ENCODE results near the gene STUB1.

The STUB1 gene

DNA sequence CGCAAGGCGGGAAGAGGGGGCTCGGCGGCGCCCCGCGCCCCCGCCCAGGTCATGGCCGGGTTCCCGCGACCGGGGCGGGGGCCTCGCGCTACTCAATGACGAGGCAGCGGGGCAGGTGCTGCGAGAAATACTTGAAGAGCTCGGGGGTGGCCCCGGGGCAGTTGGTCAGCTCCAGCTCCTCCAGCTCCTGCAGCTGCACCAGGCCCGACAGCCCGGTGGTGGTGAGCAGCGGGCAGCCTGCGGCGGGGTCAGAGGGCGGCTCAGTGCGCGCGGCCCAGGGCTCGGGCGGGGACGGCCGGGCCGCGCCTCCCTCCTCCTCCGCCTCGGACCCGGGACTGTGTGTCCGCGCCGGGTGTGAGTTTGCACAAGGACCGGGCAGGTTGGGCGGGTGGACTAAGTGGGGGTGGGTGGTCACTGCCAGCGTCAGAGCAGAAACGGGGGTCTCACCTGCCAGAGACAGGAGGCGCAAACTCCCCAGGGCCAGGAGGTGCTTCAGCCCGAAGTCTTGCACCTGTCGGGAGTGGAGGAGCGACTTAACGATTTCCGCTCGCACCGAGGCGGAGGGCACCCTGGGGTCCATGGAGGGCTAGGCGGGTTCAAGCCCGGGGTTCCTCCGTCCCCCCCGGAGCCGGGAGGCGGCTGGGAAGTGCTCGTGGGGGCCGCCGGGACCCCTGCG, 14.1 kb downstream of the STUB1 start:
- H3K4me3 ChIP-seq (ENCODE audit: low read depth in 1 of 2, low read length in 2 of 2) = no peak overlapping the region
- no peaks in the 10 kb centered on the region for H4K20me1 ChIP-seq (ENCODE audit: insufficient read depth, low read length)
- H2AFZ ChIP-seq (ENCODE audit: low read depth, low read length) = no peak overlapping the region
- H3K27me3 ChIP-seq (ENCODE audit: insufficient read depth, low read length, poor library complexity) = no peaks in the 10 kb centered on the region
- no peak overlapping the region for H3K27ac ChIP-seq (ENCODE audit: low read length)
- peaks cover 7% of the 10 kb centered on the region for H3K79me2 ChIP-seq (ENCODE audit: insufficient read depth, low read length)
- no peaks in the 10 kb centered on the region for H3K9me3 ChIP-seq (ENCODE audit: insufficient read depth, low read length, severe bottlenecking)
- no peak overlapping the region for H3K4me2 ChIP-seq (ENCODE audit: insufficient read depth, low read length)
- peaks cover 12% of the 10 kb centered on the region for H3K4me1 ChIP-seq (ENCODE audit: insufficient read depth, low read length)
- no peaks in the 10 kb centered on the region for H3K36me3 ChIP-seq (ENCODE audit: insufficient read depth, low read length)
- ATAC-seq (ENCODE audit: insufficient read depth, low read depth) (no peak), DNase-seq (no peak)
- TF ChIP-seq, protein P1, sequence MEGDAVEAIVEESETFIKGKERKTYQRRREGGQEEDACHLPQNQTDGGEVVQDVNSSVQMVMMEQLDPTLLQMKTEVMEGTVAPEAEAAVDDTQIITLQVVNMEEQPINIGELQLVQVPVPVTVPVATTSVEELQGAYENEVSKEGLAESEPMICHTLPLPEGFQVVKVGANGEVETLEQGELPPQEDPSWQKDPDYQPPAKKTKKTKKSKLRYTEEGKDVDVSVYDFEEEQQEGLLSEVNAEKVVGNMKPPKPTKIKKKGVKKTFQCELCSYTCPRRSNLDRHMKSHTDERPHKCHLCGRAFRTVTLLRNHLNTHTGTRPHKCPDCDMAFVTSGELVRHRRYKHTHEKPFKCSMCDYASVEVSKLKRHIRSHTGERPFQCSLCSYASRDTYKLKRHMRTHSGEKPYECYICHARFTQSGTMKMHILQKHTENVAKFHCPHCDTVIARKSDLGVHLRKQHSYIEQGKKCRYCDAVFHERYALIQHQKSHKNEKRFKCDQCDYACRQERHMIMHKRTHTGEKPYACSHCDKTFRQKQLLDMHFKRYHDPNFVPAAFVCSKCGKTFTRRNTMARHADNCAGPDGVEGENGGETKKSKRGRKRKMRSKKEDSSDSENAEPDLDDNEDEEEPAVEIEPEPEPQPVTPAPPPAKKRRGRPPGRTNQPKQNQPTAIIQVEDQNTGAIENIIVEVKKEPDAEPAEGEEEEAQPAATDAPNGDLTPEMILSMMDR (IDR thresholded peaks at IDR 0.05; ENCODE audit: borderline replicate concordance, extremely low read depth, low read length, poor library complexity, severe bottlenecking) = no peak
- no peak for TF ChIP-seq EZH2 (IDR thresholded peaks at IDR 0.05; ENCODE audit: borderline replicate concordance, low read depth, low read length, severe bottlenecking)
- H3K9ac ChIP-seq (ENCODE audit: low read depth, low read length) = no peak overlapping the region

DNA sequence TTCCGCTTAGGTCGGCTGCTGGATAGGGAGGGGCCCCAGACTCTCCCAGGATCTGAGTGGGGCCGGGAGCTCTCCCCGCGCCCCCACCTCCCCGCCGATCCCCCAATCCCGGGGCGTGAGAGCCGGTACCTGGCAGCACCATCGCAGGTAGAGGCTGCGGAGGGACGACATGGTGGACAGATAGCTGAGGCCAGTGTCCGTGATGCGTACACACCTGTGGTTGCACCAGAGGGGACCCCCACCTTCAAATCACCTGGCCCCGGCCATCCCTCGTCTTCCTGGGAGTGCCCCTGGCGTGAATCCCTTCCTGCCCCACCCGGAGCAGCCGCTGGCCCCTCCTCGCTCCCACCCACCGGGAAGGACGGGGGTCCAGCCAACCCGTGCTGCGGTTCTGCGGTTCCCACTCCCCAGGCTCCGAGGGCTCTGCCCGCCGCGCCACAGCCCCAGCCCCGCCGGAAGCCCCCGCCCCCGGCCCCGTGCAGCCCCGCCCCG, 14.7 kb downstream of the STUB1 start:
- Histone ChIP-seq H3K4me3 (ENCODE audit: low read depth in 1 of 2, low read length in 2 of 2) (no peak overlapping the region), H2AFZ (ENCODE audit: low read depth, low read length) (no peak overlapping the region), H3K27ac (ENCODE audit: low read length) (no peak overlapping the region), H3K9me3 (ENCODE audit: insufficient read depth, low read length, severe bottlenecking) (no peaks in the 10 kb centered on the region), H3K4me1 (ENCODE audit: insufficient read depth, low read length) (peaks cover 7% of the 10 kb centered on the region; the same call in 1 of the 2 replicates), H3K36me3 (ENCODE audit: insufficient read depth, low read length) (no peaks in the 10 kb centered on the region), H4K20me1 (ENCODE audit: insufficient read depth, low read length) (peaks cover 2% of the 10 kb centered on the region; the same call in 1 of the 2 replicates), H3K9ac (ENCODE audit: low read depth, low read length) (no peak overlapping the region), H3K79me2 (ENCODE audit: insufficient read depth, low read length) (peaks cover 1% of the 10 kb centered on the region), H3K27me3 (ENCODE audit: insufficient read depth, low read length, poor library complexity) (no peaks in the 10 kb centered on the region), H3K4me2 (ENCODE audit: insufficient read depth, low read length) (no peak overlapping the region)
- DNase-seq (no peak), ATAC-seq (ENCODE audit: insufficient read depth, low read depth) (no peak)
- TF ChIP-seq, protein P1 (IDR thresholded peaks at IDR 0.05; ENCODE audit: borderline replicate concordance, extremely low read depth, low read length, poor library complexity, severe bottlenecking) = no peak
- TF ChIP-seq EZH2 (IDR thresholded peaks at IDR 0.05; ENCODE audit: borderline replicate concordance, low read depth, low read length, severe bottlenecking) = no peak

DNA sequence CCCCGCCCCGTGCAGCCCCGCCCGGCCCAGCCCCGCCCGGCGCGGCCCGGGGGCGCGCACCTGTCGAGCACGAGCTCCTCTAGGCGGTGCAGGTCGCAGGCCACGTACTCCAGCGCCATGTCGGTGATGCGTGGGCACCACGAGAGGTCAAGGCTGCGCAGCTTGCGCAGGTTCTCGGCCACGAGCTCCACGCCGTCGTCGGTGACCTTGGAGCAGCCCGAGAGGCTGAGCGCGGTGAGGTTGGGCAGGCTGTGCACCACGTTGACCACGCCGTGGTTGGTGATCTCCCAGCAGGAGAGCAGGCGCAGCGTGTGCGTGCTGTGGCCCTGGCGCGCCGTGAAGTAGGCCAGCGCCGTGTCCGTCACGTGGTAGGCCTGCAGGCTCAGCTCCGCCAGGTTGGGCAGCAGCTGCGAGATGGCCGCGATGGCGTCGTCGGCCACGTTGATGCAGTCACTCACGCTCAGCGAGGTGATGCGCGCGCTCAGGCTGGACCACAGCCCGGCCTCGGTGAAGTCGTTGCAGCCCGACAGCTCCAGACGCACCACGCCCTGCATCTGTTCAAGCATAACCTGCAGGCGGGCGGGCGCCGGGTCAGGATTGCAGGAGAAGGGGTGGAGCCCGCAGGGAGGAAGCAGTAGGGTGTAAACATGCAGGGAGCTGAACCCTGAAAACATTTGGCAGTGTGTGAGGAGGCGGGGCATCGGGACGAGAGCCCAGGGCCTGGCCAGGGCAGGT, 15.3 kb downstream of the STUB1 start:
- peaks cover 5% of the 10 kb centered on the region; the same call in 1 of the 2 replicates for H4K20me1 ChIP-seq (ENCODE audit: insufficient read depth, low read length)
- H3K9ac ChIP-seq (ENCODE audit: low read depth, low read length) = no peak overlapping the region
- H3K79me2 ChIP-seq (ENCODE audit: insufficient read depth, low read length) = no peaks in the 10 kb centered on the region
- TF ChIP-seq, protein P1 (IDR thresholded peaks at IDR 0.05; ENCODE audit: borderline replicate concordance, extremely low read depth, low read length, poor library complexity, severe bottlenecking) = no peak
- TF ChIP-seq EZH2 (IDR thresholded peaks at IDR 0.05; ENCODE audit: borderline replicate concordance, low read depth, low read length, severe bottlenecking) = no peak
- H3K4me1 ChIP-seq (ENCODE audit: insufficient read depth, low read length) = peaks cover 5% of the 10 kb centered on the region; the same call in 1 of the 2 replicates
- no peak overlapping the region for H3K4me3 ChIP-seq (ENCODE audit: low read depth in 1 of 2, low read length in 2 of 2)
- no peak overlapping the region for H2AFZ ChIP-seq (ENCODE audit: low read depth, low read length)
- H3K27me3 ChIP-seq (ENCODE audit: insufficient read depth, low read length, poor library complexity) = no peaks in the 10 kb centered on the region
- DNase-seq (no peak), ATAC-seq (ENCODE audit: insufficient read depth, low read depth) (no peak)
- H3K27ac ChIP-seq (ENCODE audit: low read length) = no peak overlapping the region
- no peaks in the 10 kb centered on the region for H3K9me3 ChIP-seq (ENCODE audit: insufficient read depth, low read length, severe bottlenecking)
- H3K36me3 ChIP-seq (ENCODE audit: insufficient read depth, low read length) = no peaks in the 10 kb centered on the region
- H3K4me2 ChIP-seq (ENCODE audit: insufficient read depth, low read length) = no peak overlapping the region

All from DND-41 (cell line).